Naive thymus-derived CD4-positive, alpha-beta T cell (primary cell): ENCODE measurements around the gene MSMP. TPM values are rescaled to one million over a fixed set of nuclear protein-coding genes. Genes with fewer than 3 reads are reported as not detected.

Source experiments
- ATAC-seq: fragments of 150-1000 bp; cut with Tn5 transposase; 2 replicates; pipeline ENCODE4 v1.10.0; 2021; ENCODE audit warnings: mild to moderate bottlenecking, moderate library complexity
- CTCF ChIA-PET: fragments of 350-600 bp; sonication (Branson Sonifier 250); formaldehyde crosslinking; loops from one replicate; lab custom pipeline; 2021; ENCODE audit warnings: antibody characterized with exemption; lab: Charles Lee
- POLR2A ChIA-PET: fragments of 350-600 bp; sonication (Branson Sonifier 250); formaldehyde crosslinking; loops from one replicate; lab custom pipeline; 2021; ENCODE audit warnings: antibody characterized with exemption, inconsistent platforms; lab: Charles Lee
- DNase-seq, 9 donors: peaks; one replicate each; pipeline versions ENCODE4 v3.0.0 to v3.0.0-alpha.2; 2020 to 2022; ENCODE audit warnings: mixed read lengths in 1 of 9
- H3K27ac ChIP-seq: one replicate; pipeline ENCODE4 v1.7.0; 2013; ENCODE audit warnings: mild to moderate bottlenecking, low read depth, low read length, moderate library complexity
- H3K27me3 ChIP-seq, 2 donors: one replicate each; pipeline ENCODE4 v1.7.0; 2013; ENCODE audit warnings: low read length in 2 of 2, mild to moderate bottlenecking in 2 of 2, moderate library complexity in 2 of 2; ENCODE audit not compliant: control insufficient read depth in 2 of 2, insufficient read depth in 2 of 2
- H3K36me3 ChIP-seq, 3 experiments: 1 replicate in 2 of 3; 2 replicates in 1 of 3; pipeline ENCODE4 v1.7.0; 2013; ENCODE audit warnings: low read length in 3 of 3, mild to moderate bottlenecking in 3 of 3, moderate library complexity in 1 of 3; ENCODE audit not compliant: insufficient read depth in 3 of 3, control insufficient read depth in 2 of 3
- H3K4me1 ChIP-seq, 2 donors: one replicate each; pipeline ENCODE4 v1.7.0; 2013; ENCODE audit warnings: low read length in 2 of 2, mild to moderate bottlenecking in 2 of 2, moderate library complexity in 1 of 2; ENCODE audit not compliant: control insufficient read depth in 2 of 2, insufficient read depth in 2 of 2
- H3K4me3 ChIP-seq: 2 replicates; pipeline ENCODE4 v1.7.0; 2013; ENCODE audit warnings: mild to moderate bottlenecking, low read length
- H3K9me3 ChIP-seq, 3 experiments: 1 replicate in 2 of 3; 2 replicates in 1 of 3; pipeline ENCODE4 v1.7.0; 2013; ENCODE audit warnings: low read length in 3 of 3; ENCODE audit not compliant: control insufficient read depth in 2 of 3
- H3K27ac Mint-ChIP-seq, 9 donors: one replicate each; pipeline ENCODE4 v1.8.0; 2020 to 2022; ENCODE audit warnings: mixed read lengths in 9 of 9, mild to moderate bottlenecking in 8 of 9, moderate library complexity in 5 of 9, inconsistent platforms in 2 of 9
- H3K27me3 Mint-ChIP-seq, 5 donors: one replicate each; pipeline ENCODE4 v1.8.0; 2021 to 2022; ENCODE audit warnings: mixed read lengths in 5 of 5, mild to moderate bottlenecking in 1 of 5
- H3K36me3 Mint-ChIP-seq, 5 donors: one replicate each; pipeline ENCODE4 v1.8.0; 2020 to 2022; ENCODE audit warnings: mixed read lengths in 5 of 5, mild to moderate bottlenecking in 3 of 5, inconsistent platforms in 1 of 5
- H3K4me1 Mint-ChIP-seq, 7 donors: one replicate each; pipeline ENCODE4 v1.8.0; 2020 to 2022; ENCODE audit warnings: mixed read lengths in 7 of 7, mild to moderate bottlenecking in 3 of 7, inconsistent platforms in 1 of 7
- H3K4me3 Mint-ChIP-seq, 10 donors: one replicate each; pipeline ENCODE4 v1.8.0; 2020 to 2022; ENCODE audit warnings: mild to moderate bottlenecking in 10 of 10, mixed read lengths in 10 of 10, moderate library complexity in 6 of 10, inconsistent platforms in 2 of 10
- H3K9me3 Mint-ChIP-seq, 11 donors: one replicate each; pipeline ENCODE4 v1.8.0; 2020 to 2022; ENCODE audit warnings: mixed read lengths in 11 of 11, mild to moderate bottlenecking in 4 of 11, inconsistent platforms in 1 of 11, moderate library complexity in 1 of 11
- intact Hi-C, 2 donors: fragments of 100-400 bp; cut with micrococcal nuclease; formaldehyde crosslinking; loops; one replicate each; pipeline ENCODE4 v1.15.1; 2023
- polyA plus RNA-seq, 2 donors: library from polyadenylated mRNA; unstranded; fragments of 300-500 nt; fragmentation: Illumina TruSeq; gene quantifications; one replicate each; pipeline ENCODE4 v1.2.3, GENCODE V29; 2021
- total RNA-seq, 6 experiments: library from RNA in 5 of 6; stranded (reverse) in 5 of 6; gene quantifications; 1 replicate in 5 of 6; 2 replicates in 1 of 6; pipeline ENCODE4 v1.2.3 and lab custom pipeline; 2021 to 2026

The MSMP gene
- total and polyA plus RNA-seq, 7 experiments from 2014 or later, result 0.48 to 0.84 (median 0.61) TPM; not detected in 4

DNA sequence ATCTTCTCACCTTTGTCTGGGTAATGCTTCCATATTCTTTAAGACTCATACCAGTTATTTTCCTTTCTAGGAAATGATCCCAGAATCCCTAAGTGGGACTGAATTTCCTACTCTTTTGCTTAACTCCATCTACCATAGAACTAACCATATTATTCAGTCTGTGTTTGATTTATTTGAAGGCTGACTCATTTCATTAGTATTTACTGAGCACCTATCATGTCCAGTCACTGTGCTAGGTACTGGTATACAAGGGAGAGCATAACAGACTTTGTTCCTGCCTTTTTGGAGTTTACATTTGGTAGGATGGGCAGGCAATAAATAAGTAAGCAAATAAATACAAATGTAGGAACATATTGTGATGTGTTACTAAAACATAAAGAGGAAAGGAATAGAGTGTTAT is 41.6 kb upstream of the MSMP start:
- Histone ChIP-seq H3K9me3 (no peaks in the 10 kb centered on the region), H3K27me3 (no peaks in the 10 kb centered on the region), H3K36me3 (peaks cover 0 to 20% (median 0%) of the 10 kb centered on the region in 3 experiments), H3K4me1 (no peaks in the 10 kb centered on the region), H3K4me3 (no peak overlapping the region), H3K27ac (no peak overlapping the region)
- DNase-seq (no peak), ATAC-seq (no peak)
- no peak overlapping the region for H3K4me3 Mint-ChIP-seq
- CTCF ChIA-PET, result no interaction called here
- POLR2A ChIA-PET, result no interaction called here
- no peaks in the 10 kb centered on the region for H3K9me3 Mint-ChIP-seq
- H3K27me3 Mint-ChIP-seq, result no peaks in the 10 kb centered on the region
- peaks cover 6 to 21% (median 8%) of the 10 kb centered on the region in 7 donors for H3K4me1 Mint-ChIP-seq
- intact Hi-C loops, result no loop called here
- peaks cover 1 to 19% (median 4%) of the 10 kb centered on the region in 5 donors for H3K36me3 Mint-ChIP-seq
- H3K27ac Mint-ChIP-seq, result peak overlapping the region in 1 of 9 donors; percentile 0

DNA sequence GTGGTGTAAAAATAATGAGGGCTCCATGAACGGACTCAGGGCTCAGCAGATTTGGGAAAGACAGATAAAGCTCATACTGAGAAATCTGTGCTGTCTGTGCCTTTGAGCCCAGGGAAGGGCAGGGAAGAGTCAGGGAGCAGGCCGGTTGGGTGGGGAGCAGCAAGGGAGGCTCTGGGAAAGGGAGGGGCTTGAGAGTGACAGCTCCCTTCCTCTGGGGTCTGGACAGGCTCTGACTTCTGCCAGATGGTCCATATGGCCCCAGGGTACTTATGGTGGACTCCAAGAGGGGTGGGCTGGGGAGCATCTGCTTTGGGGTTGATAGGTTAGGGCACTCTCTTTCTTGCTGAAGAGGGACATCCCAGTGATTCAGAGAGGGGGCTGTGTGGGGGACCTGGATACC is 39.4 kb upstream of the MSMP start:
- H3K4me3 Mint-ChIP-seq, result no peak overlapping the region
- H3K4me3 ChIP-seq, result no peak overlapping the region
- ChIA-PET POLR2A (no interaction called here), CTCF (interaction anchor here (0.5 to 2.8 kb wide), 4 partner anchors 83 to 1389 kb away, joined by 3 to 18 read pairs (median 3); partner anchors contain the start of gene VCP)
- peaks cover 6 to 21% (median 13%) of the 10 kb centered on the region in 7 donors for H3K4me1 Mint-ChIP-seq
- H3K4me1 ChIP-seq, result no peaks in the 10 kb centered on the region
- intact Hi-C loops, result no loop called here
- DNase-seq (no peak), ATAC-seq (no peak)
- H3K27ac Mint-ChIP-seq, result peak overlapping the region in 3 of 9 donors; percentile 34 to 74 (median 39)
- H3K27me3 Mint-ChIP-seq, result no peaks in the 10 kb centered on the region
- H3K9me3 Mint-ChIP-seq, result no peaks in the 10 kb centered on the region
- H3K27ac ChIP-seq, result no peak overlapping the region
- no peaks in the 10 kb centered on the region for H3K9me3 ChIP-seq
- peaks cover 0 to 4% (median 0%) of the 10 kb centered on the region in 3 experiments for H3K36me3 ChIP-seq
- H3K27me3 ChIP-seq, result no peaks in the 10 kb centered on the region
- H3K36me3 Mint-ChIP-seq, result peaks cover 0 to 5% (median 4%) of the 10 kb centered on the region in 5 donors

DNA sequence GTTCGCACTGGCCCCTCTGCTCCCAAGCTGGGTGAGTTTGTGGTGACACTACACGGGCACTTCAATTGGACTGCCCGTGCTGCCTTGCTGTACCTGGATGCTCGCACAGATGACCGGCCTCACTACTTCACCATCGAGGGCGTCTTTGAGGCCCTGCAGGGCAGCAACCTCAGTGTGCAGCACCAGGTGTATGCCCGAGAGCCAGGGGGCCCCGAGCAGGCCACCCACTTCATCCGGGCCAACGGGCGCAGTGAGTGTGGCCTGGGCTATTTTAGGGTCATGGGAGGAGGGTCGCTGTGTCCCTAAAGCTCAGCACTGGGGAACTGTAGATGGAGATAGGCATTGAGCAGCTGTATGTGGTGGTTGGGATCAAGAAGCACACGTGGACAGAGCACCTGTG is 38.8 kb upstream of the MSMP start:
- Mint-ChIP-seq H3K27me3 (no peaks in the 10 kb centered on the region), H3K36me3 (peaks cover 0 to 5% (median 4%) of the 10 kb centered on the region in 5 donors), H3K4me3 (no peak overlapping the region), H3K9me3 (no peaks in the 10 kb centered on the region), H3K4me1 (peaks cover 6 to 21% (median 13%) of the 10 kb centered on the region in 7 donors), H3K27ac (peak overlapping the region in 3 of 9 donors; percentile 34 to 74 (median 51))
- H3K9me3 ChIP-seq, result no peaks in the 10 kb centered on the region
- H3K27me3 ChIP-seq, result no peaks in the 10 kb centered on the region
- POLR2A ChIA-PET, result no interaction called here
- no peak overlapping the region for H3K4me3 ChIP-seq
- no peak overlapping the region for H3K27ac ChIP-seq
- H3K36me3 ChIP-seq, result peaks cover 0 to 4% (median 0%) of the 10 kb centered on the region in 3 experiments
- ATAC-seq (no peak), DNase-seq (no peak)
- H3K4me1 ChIP-seq, result no peaks in the 10 kb centered on the region
- CTCF ChIA-PET, result interaction anchor here (0.5 to 2.8 kb wide), 5 partner anchors 45 to 1389 kb away, joined by 3 to 18 read pairs (median 3); partner anchors contain the start of gene VCP
- intact Hi-C loops, result no loop called here

DNA sequence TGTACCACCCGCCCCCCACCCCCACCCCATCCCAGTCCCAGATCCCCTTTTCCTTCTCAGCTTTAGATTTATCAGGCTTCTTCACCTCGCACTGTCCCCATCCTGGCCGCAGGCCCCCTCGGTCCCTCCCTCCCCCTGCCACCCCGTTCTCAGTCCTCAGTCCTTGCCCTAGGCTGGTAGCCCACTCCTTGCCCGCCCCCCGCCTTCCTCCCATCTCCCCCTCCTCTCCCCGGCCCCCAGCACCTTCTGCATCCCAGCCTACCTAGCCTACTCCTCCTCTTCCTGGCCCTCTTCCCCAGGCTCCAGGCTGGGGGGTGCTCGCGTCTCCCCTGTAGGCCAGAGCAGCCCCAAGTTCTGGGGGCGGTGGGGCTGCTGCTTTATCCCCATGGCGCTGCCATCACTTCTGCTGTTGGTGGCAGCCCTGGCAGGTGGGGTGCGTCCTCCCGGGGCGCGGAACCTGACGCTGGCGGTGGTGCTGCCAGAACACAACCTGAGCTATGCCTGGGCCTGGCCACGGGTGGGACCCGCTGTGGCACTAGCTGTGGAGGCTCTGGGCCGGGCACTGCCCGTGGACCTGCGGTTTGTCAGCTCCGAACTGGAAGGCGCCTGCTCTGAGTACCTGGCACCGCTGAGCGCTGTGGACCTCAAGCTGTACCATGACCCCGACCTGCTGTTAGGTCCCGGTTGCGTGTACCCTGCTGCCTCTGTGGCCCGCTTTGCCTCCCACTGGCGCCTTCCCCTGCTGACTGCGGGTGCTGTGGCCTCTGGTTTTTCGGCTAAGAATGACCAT is 38.1 kb upstream of the MSMP start:
- peaks cover 0 to 11% (median 4%) of the 10 kb centered on the region in 5 donors for H3K36me3 Mint-ChIP-seq
- H3K27me3 ChIP-seq, result no peaks in the 10 kb centered on the region
- no peak overlapping the region for H3K4me3 Mint-ChIP-seq
- H3K9me3 ChIP-seq, result no peaks in the 10 kb centered on the region
- H3K9me3 Mint-ChIP-seq, result no peaks in the 10 kb centered on the region
- CTCF ChIA-PET, result interaction anchor here (0.7 to 2.8 kb wide), 3 partner anchors 45 to 90 kb away, joined by 3 to 18 read pairs (median 4); no protein-coding TSS in a partner anchor
- H3K4me1 Mint-ChIP-seq, result peaks cover 6 to 21% (median 13%) of the 10 kb centered on the region in 7 donors
- no peak overlapping the region for H3K4me3 ChIP-seq
- intact Hi-C loops, result no loop called here
- no peaks in the 10 kb centered on the region for H3K27me3 Mint-ChIP-seq
- DNase-seq, result no peak
- H3K27ac ChIP-seq, result no peak overlapping the region
- POLR2A ChIA-PET, result no interaction called here
- ATAC-seq, result no peak
- peaks cover 0 to 4% (median 0%) of the 10 kb centered on the region in 3 experiments for H3K36me3 ChIP-seq
- no peak overlapping the region for H3K27ac Mint-ChIP-seq
- no peaks in the 10 kb centered on the region for H3K4me1 ChIP-seq

DNA sequence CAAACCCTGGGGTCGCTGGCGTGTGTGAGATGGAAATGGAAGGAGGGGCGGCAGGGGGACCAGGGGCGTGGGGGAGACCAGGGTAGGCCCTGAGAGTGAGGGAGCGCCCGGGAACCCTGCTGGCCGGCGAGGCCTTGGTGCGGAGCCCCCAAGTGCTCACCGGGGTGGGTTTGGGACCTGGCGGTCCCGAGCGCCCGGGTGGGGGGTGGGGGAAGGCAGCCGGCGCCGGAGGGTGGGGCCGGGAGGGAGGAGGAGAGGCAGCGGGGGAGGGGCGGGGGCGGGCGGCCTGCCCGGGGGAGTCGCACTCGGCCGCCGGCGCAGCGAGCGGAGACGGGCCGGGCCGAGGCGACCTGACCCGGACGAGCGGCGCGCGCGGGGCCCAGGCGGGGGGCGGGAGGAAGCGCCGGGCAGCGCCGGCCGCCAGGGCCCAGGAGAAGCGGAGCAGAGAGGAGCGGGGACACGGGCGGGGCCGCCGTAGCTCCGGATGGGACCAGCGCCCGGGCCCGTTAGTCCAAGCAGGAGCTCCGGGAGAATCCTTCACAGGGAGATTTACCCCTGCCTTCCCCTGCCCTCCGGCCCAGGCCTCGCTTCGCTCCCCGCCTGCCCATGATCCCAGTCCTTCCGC is 37.3 kb upstream of the MSMP start, which contains the start of gene NPR2:
Gene NPR2, plus strand, starts transcription at position 295 of the 625 bp plus-strand sequence. CDS start 818 bp downstream, outside the sequence.
- Mint-ChIP-seq H3K4me3 (peak within 1 kb of the TSS in 1 of 10 donors; percentile 31), H3K36me3 (peaks cover 0 to 7% (median 2%) of the 10 kb centered on the region in 5 donors), H3K4me1 (peaks cover 6 to 21% (median 10%) of the 10 kb centered on the region in 7 donors), H3K27me3 (no peaks in the 10 kb centered on the region), H3K9me3 (no peaks in the 10 kb centered on the region), H3K27ac (no peak within 1 kb of the TSS)
- no peak for DNase-seq
- ChIA-PET POLR2A (no interaction called here), CTCF (interaction anchor here (0.7 to 2.8 kb wide), 2 partner anchors 87 to 91 kb away, joined by 4 to 18 read pairs; no protein-coding TSS in a partner anchor)
- Histone ChIP-seq H3K4me1 (no peaks in the 10 kb centered on the region), H3K27me3 (no peaks in the 10 kb centered on the region), H3K36me3 (peaks cover 0 to 6% (median 0%) of the 10 kb centered on the region in 3 experiments), H3K4me3 (no peak within 1 kb of the TSS), H3K27ac (no peak within 1 kb of the TSS), H3K9me3 (no peaks in the 10 kb centered on the region)
- no peak for ATAC-seq
- intact Hi-C loops, result no loop called here
